K562 (cell line): Measurements from ENCODE around the gene MVB12B. TPM values are rescaled to one million over a fixed set of nuclear protein-coding genes. Genes with fewer than 3 reads are reported as not detected.

Source experiments
- ATAC-seq: fragments of 200-7000 bp; cut with Tn5 transposase; 3 replicates; pipeline ENCODE4 v1.9.1; 2020; ENCODE audit warnings: moderate library complexity
- BruUV-seq: library from RNA; stranded (reverse); fragments of 400-500 nt; replicated peaks from 2 replicates; lab custom pipeline; 2021; lab: Mats Ljungman, UMichigan
- CTCF ChIA-PET: fragments of 300-600 bp; formaldehyde crosslinking; extraction: SDS; loops from one replicate; lab custom pipeline; 2021; ENCODE audit warnings: low intra/inter-chr PET ratio; lab: Yijun Ruan, JAX
- POLR2A ChIA-PET: fragments of 300-600, 350-650 bp; sonication (Branson Sonifier 250); formaldehyde crosslinking; extraction: SDS; loops from one replicate; lab custom pipeline; 2021; ENCODE audit warnings: antibody characterized with exemption, inconsistent platforms; lab: Yijun Ruan, JAX
- DNase-seq, 4 experiments: peaks; one replicate each; pipeline versions ENCODE4 v3.0.0 to v3.0.0-alpha.2; 2011 to 2018; ENCODE audit warnings: low spot score in 3 of 4, mixed read lengths in 3 of 4; ENCODE audit errors: extremely low read depth in 1 of 4
- FAIRE-seq: peaks from 2 replicates; lab custom pipeline; 2011; peaks lifted over from hg19 to GRCh38; lab: Jason Lieb, UNC
- H2AFZ ChIP-seq: 2 replicates; pipeline ENCODE4 v1.6.0; 2011; ENCODE audit warnings: low read depth, low read length, control low read depth, inconsistent platforms
- H3K27ac ChIP-seq: fragments of 200-600 bp; 3 replicates; pipeline ENCODE4 v1.8.0; 2011; ENCODE audit warnings: low read depth, mild to moderate bottlenecking, control low read depth, inconsistent platforms, low read length, moderate library complexity, mixed read lengths; ENCODE audit errors: extremely low read depth
- H3K27me3 ChIP-seq, 2 experiments: fragments of 300-600 bp in 1 of 2; 2 replicates in 1 of 2; 3 replicates in 1 of 2; pipeline versions ENCODE4 v1.6.0 to v1.8.0; 2011; ENCODE audit warnings: inconsistent platforms in 2 of 2, low read length in 2 of 2, mild to moderate bottlenecking in 1 of 2, mixed read lengths in 1 of 2, moderate library complexity in 1 of 2; ENCODE audit not compliant: control insufficient read depth in 2 of 2, insufficient read depth in 2 of 2
- H3K36me3 ChIP-seq: fragments of 300-600 bp; 3 replicates; pipeline ENCODE4 v1.8.0; 2011; ENCODE audit warnings: mild to moderate bottlenecking, low read length, inconsistent platforms; ENCODE audit not compliant: control insufficient read depth, insufficient read depth
- H3K4me1 ChIP-seq, 2 experiments: fragments of 200-600 bp in 1 of 2; replicated peaks in 1 of 2; 2 replicates in 1 of 2; 3 replicates in 1 of 2; pipeline versions ENCODE4 v1.5.1 to v1.8.0; 2011; ENCODE audit warnings: inconsistent platforms in 2 of 2, low read length in 2 of 2, mild to moderate bottlenecking in 1 of 2, mixed read lengths in 1 of 2, moderate library complexity in 1 of 2; ENCODE audit not compliant: control insufficient read depth in 2 of 2, insufficient read depth in 2 of 2
- H3K4me2 ChIP-seq: 2 replicates; pipeline ENCODE4 v1.6.1; 2011; ENCODE audit warnings: low read length, control low read depth, inconsistent platforms, mixed read lengths; ENCODE audit not compliant: insufficient read depth
- H3K4me3 ChIP-seq: fragments of 200-600 bp; sonication (generic), shearing (Covaris generic); 2 replicates; pipeline ENCODE4 v1.5.1; 2016; ENCODE audit warnings: control low read depth, inconsistent platforms
- H3K79me2 ChIP-seq: fragments of 200-600 bp; 3 replicates; pipeline ENCODE4 v1.8.0; 2011; ENCODE audit warnings: low read length, inconsistent platforms; ENCODE audit not compliant: control insufficient read depth, insufficient read depth
- H3K9ac ChIP-seq, 2 experiments: 2 replicates each; pipeline versions ENCODE4 v1.6.0 to v1.6.1; 2011; ENCODE audit warnings: low read depth in 2 of 2, low read length in 2 of 2, control low read depth in 1 of 2, inconsistent platforms in 1 of 2, mild to moderate bottlenecking in 1 of 2, mixed read lengths in 1 of 2; ENCODE audit not compliant: insufficient read depth in 1 of 2
- H3K9me1 ChIP-seq: one replicate; pipeline ENCODE4 v1.6.0; 2011; ENCODE audit warnings: inconsistent platforms, mild to moderate bottlenecking, low read length, moderate library complexity; ENCODE audit not compliant: control insufficient read depth, insufficient read depth
- H3K9me3 ChIP-seq: replicated peaks from 2 replicates; pipeline ENCODE4 v1.5.1; 2011; ENCODE audit warnings: low read depth, low read length, inconsistent platforms; ENCODE audit not compliant: control insufficient read depth, insufficient read depth
- H4K20me1 ChIP-seq: replicated peaks from 2 replicates; pipeline ENCODE4 v1.6.1; 2011; ENCODE audit warnings: low read length, inconsistent platforms, mixed read lengths; ENCODE audit not compliant: control insufficient read depth, insufficient read depth
- BRD9 ChIP-seq: fragments of 450-650 bp; IDR thresholded peaks from 2 replicates; pipeline ENCODE4 v1.6.1; 2018; ENCODE audit warnings: low read depth; ENCODE audit not compliant: partially characterized antibody
- CREB1 ChIP-seq, 2 experiments: sonication (generic) in 1 of 2; formaldehyde crosslinking in 1 of 2; IDR thresholded peaks; 2 replicates each; pipeline versions ENCODE4 v1.6.1 to v1.8.0; 2012 to 2022; ENCODE audit warnings: inconsistent platforms in 1 of 2, mild to moderate bottlenecking in 1 of 2, missing genetic modification reagents in 1 of 2, moderate library complexity in 1 of 2
- HDAC2 ChIP-seq: fragments of 450-650 bp; IDR thresholded peaks from 2 replicates; pipeline ENCODE4 v1.6.1; 2016; ENCODE audit warnings: mild to moderate bottlenecking
- KDM1A ChIP-seq, 2 experiments: fragments of 450-650 bp; IDR thresholded peaks; 2 replicates each; pipeline ENCODE4 v1.6.1; 2016; ENCODE audit warnings: mild to moderate bottlenecking in 2 of 2
- MIER1 ChIP-seq: fragments of 450-650 bp; IDR thresholded peaks from 2 replicates; pipeline ENCODE4 v1.6.1; 2016; ENCODE audit warnings: antibody characterized with exemption, mild to moderate bottlenecking, low read depth
- SMARCA5 ChIP-seq: fragments of 450-650 bp; IDR thresholded peaks from 2 replicates; pipeline ENCODE4 v1.6.1; 2016
- WGBS: fragments of 100-300 bp; shearing (Covaris generic); methylation state at CpG from one replicate; pipeline ENCODE4 v1.1.6; 2016; ENCODE audit warnings: low coverage, mixed read lengths; ENCODE audit not compliant: insufficient coverage; ENCODE audit errors: missing lambda C conversion rate; 5-methylcytosine and 5-hydroxymethylcytosine counted together
- in situ Hi-C: fragments of 300-500 bp; cut with MboI; formaldehyde crosslinking; loops from 4 replicates; pipeline ENCODE4 v1.15.0; 2018; ENCODE audit warnings: inconsistent platforms, mixed read lengths
- intact Hi-C: fragments of 100-400 bp; cut with micrococcal nuclease; formaldehyde crosslinking; loops from 2 replicates; pipeline ENCODE4 v1.14.2; 2022
- polyA plus RNA-seq, 8 experiments: library from polyadenylated mRNA; depleted of rRNA in 4 of 8; stranded (reverse) in 5 of 8; unstranded in 3 of 8; fragments of >200 nt; fragmentation: Nextera tagmentation in 2 of 8; fragmentation: Illumina TruSeq in 1 of 8; extraction: Ambion mirVana in 2 of 8; extraction: Trizol in 1 of 8; gene quantifications; 2 replicates each; pipeline versions ENCODE4 v1.2.1 to v1.2.3, GENCODE V29; 2011 to 2014; ENCODE audit warnings: inconsistent platforms in 1 of 8, missing spikeins in 1 of 8
- total RNA-seq, 7 experiments: library from RNA; depleted of rRNA in 6 of 7; stranded (reverse); fragments of >200 nt in 6 of 7; fragmentation: Illumina TruSeq in 2 of 7; extraction: Trizol in 2 of 7; gene quantifications; 2 replicates each; pipeline versions ENCODE4 v1.2.1 to v1.2.3, GENCODE V29; 2011 to 2021; ENCODE audit warnings: low replicate concordance in 1 of 7
- TF ChIP-seq, protein P1 (sequence below): fragments of 450-650 bp; IDR thresholded peaks from 2 replicates; pipeline ENCODE4 v1.6.1; 2014; ENCODE audit warnings: low read depth, mild to moderate bottlenecking, moderate library complexity, borderline replicate concordance
- TF ChIP-seq, protein P2 (sequence below): conservative IDR thresholded peaks from 2 replicates; pipeline ENCODE4 v1.6.1; 2011; ENCODE audit warnings: low read depth, mild to moderate bottlenecking, low read length; ENCODE audit not compliant: control insufficient read depth
- TF ChIP-seq, protein P3 (sequence below): fragments of 250-450 bp; sonication (Bioruptor Pico); IDR thresholded peaks from 2 replicates; pipeline ENCODE4 v1.4.0; 2020; ENCODE audit warnings: mild to moderate bottlenecking, moderate library complexity

MVB12B gene
- total and polyA plus RNA-seq, 9 of the 15 experiments (the other 6 are each of a cell fraction or from before 2014, with no cell fraction given), result not detected

DNA sequence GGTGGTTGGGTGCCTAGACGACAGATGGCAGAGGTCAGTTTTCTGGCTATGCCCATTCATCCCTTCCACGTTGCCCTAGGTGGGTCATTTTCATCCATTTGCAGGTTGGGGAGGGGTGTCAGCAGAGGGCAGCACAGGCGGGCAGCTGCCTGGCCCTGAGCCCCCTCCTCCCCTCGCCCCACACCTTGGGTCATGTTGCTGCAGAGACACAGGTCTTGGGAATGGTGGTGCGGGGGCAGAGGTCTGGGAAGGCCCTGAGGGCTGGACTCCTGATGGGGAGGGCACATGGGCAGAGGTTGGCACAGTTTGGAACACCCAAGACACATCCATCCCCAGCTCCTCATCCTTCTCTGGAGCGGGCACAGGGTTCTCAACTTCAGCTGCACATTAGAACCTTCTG lies 183.9 kb downstream of the MVB12B start:
- Histone ChIP-seq H3K4me3 (no peak overlapping the region), H2AFZ (no peak overlapping the region), H3K27me3 (peaks cover 13 to 57% of the 10 kb centered on the region in 2 experiments; a peak in 4 of 5 replicates), H3K4me1 (peaks cover 2 to 19% of the 10 kb centered on the region in 2 experiments; a peak in 2 of 5 replicates), H3K9me1 (no peaks in the 10 kb centered on the region), H3K27ac (no peak overlapping the region), H3K79me2 (no peaks in the 10 kb centered on the region), H3K9me3 (no peaks in the 10 kb centered on the region), H4K20me1 (peaks cover 19% of the 10 kb centered on the region; the same call in 1 of the 2 replicates), H3K36me3 (no peaks in the 10 kb centered on the region), H3K9ac (no peak overlapping the region), H3K4me2 (no peak overlapping the region)
- intact Hi-C loops (no loop called here), in situ Hi-C loops (no loop called here)
- 0% methylated on average over 6 of the region's 6 CpGs for WGBS
- no peak for DNase-seq
- TF ChIP-seq, protein P1, sequence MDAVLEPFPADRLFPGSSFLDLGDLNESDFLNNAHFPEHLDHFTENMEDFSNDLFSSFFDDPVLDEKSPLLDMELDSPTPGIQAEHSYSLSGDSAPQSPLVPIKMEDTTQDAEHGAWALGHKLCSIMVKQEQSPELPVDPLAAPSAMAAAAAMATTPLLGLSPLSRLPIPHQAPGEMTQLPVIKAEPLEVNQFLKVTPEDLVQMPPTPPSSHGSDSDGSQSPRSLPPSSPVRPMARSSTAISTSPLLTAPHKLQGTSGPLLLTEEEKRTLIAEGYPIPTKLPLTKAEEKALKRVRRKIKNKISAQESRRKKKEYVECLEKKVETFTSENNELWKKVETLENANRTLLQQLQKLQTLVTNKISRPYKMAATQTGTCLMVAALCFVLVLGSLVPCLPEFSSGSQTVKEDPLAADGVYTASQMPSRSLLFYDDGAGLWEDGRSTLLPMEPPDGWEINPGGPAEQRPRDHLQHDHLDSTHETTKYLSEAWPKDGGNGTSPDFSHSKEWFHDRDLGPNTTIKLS, result no peak
- BruUV-seq, result no TSS peak
- ChIA-PET CTCF (no interaction called here), POLR2A (no interaction called here)
- no peak for FAIRE-seq
- no peak for ATAC-seq

DNA sequence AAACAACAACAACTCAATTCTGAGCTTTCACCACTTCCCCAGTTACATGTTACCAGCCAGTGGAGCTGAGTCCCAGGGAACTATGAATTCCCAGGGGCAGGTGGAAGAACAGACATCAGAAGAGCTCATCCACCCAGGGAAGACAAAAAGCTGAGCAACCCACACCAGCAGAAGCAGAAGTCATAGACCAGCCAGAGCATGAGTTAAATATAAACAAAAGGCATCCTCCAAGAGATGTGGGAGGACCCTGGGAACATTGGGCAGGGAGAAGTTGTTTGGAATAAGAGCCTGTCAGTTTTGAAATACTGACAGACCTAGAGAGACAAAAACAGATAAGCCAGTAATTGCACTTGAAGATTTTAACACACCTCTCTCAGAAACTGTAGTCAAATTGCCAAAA lies 184.8 kb downstream of the MVB12B start:
- ATAC-seq (no peak), FAIRE-seq (no peak), DNase-seq (no peak)
- no peak overlapping the region for H3K27ac ChIP-seq
- H3K4me3 ChIP-seq, result no peak overlapping the region
- H2AFZ ChIP-seq, result no peak overlapping the region
- peaks cover 11% of the 10 kb centered on the region; the same call in 1 of the 2 replicates for H4K20me1 ChIP-seq
- H3K4me1 ChIP-seq, result peaks cover 2 to 19% of the 10 kb centered on the region in 2 experiments; a peak in 2 of 5 replicates
- CTCF ChIA-PET, result no interaction called here
- BruUV-seq, result no TSS peak
- no peak overlapping the region for H3K9ac ChIP-seq
- no peaks in the 10 kb centered on the region for H3K9me1 ChIP-seq
- intact Hi-C loops, result no loop called here
- H3K4me2 ChIP-seq, result no peak overlapping the region
- no peaks in the 10 kb centered on the region for H3K79me2 ChIP-seq
- no peaks in the 10 kb centered on the region for H3K9me3 ChIP-seq
- POLR2A ChIA-PET, result no interaction called here
- in situ Hi-C loops, result no loop called here
- H3K36me3 ChIP-seq, result no peaks in the 10 kb centered on the region
- H3K27me3 ChIP-seq, result peaks cover 16 to 55% of the 10 kb centered on the region in 2 experiments
- TF ChIP-seq, protein P2, sequence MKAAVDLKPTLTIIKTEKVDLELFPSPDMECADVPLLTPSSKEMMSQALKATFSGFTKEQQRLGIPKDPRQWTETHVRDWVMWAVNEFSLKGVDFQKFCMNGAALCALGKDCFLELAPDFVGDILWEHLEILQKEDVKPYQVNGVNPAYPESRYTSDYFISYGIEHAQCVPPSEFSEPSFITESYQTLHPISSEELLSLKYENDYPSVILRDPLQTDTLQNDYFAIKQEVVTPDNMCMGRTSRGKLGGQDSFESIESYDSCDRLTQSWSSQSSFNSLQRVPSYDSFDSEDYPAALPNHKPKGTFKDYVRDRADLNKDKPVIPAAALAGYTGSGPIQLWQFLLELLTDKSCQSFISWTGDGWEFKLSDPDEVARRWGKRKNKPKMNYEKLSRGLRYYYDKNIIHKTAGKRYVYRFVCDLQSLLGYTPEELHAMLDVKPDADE, result no peak
- TF ChIP-seq SMARCA5, result no peak
- TF ChIP-seq KDM1A (IDR thresholded peaks at IDR 0.05), result no peak
- TF ChIP-seq BRD9, result no peak
- no peak for TF ChIP-seq MIER1
- TF ChIP-seq, protein P3, sequence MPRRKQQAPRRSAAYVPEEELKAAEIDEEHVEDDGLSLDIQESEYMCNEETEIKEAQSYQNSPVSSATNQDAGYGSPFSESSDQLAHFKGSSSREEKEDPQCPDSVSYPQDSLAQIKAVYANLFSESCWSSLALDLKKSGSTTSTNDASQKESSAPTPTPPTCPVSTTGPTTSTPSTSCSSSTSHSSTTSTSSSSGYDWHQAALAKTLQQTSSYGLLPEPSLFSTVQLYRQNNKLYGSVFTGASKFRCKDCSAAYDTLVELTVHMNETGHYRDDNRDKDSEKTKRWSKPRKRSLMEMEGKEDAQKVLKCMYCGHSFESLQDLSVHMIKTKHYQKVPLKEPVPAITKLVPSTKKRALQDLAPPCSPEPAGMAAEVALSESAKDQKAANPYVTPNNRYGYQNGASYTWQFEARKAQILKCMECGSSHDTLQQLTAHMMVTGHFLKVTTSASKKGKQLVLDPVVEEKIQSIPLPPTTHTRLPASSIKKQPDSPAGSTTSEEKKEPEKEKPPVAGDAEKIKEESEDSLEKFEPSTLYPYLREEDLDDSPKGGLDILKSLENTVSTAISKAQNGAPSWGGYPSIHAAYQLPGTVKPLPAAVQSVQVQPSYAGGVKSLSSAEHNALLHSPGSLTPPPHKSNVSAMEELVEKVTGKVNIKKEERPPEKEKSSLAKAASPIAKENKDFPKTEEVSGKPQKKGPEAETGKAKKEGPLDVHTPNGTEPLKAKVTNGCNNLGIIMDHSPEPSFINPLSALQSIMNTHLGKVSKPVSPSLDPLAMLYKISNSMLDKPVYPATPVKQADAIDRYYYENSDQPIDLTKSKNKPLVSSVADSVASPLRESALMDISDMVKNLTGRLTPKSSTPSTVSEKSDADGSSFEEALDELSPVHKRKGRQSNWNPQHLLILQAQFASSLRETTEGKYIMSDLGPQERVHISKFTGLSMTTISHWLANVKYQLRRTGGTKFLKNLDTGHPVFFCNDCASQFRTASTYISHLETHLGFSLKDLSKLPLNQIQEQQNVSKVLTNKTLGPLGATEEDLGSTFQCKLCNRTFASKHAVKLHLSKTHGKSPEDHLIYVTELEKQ (CRISPR knock-in tag), result no peak
- TF ChIP-seq HDAC2, result no peak
- no peak for TF ChIP-seq CREB1 (IDR thresholded peaks at IDR 0.05)
- no peak for TF ChIP-seq CREB1 (CRISPR knock-in tag; IDR thresholded peaks at IDR 0.05)
